IPS-15b (cell line): ENCODE results near the gene USP31.

ENCODE experiments used
- H3K27me3 ChIP-seq: one replicate; pipeline ENCODE4 v1.6.1; 2013; ENCODE audit warnings: low read length; ENCODE audit not compliant: control insufficient read depth, insufficient read depth
- H3K36me3 ChIP-seq: one replicate; pipeline ENCODE4 v1.6.1; 2013; ENCODE audit warnings: low read length; ENCODE audit not compliant: control insufficient read depth, insufficient read depth
- H3K4me1 ChIP-seq: one replicate; pipeline ENCODE4 v1.6.1; 2013; ENCODE audit warnings: mild to moderate bottlenecking, low read length; ENCODE audit not compliant: control insufficient read depth, insufficient read depth
- H3K4me3 ChIP-seq: one replicate; pipeline ENCODE4 v1.5.1; 2013; ENCODE audit warnings: low read depth, low read length
- H3K9ac ChIP-seq: one replicate; pipeline ENCODE4 v1.6.1; 2013; ENCODE audit warnings: low read depth, mild to moderate bottlenecking, low read length
- H3K9me3 ChIP-seq: one replicate; pipeline ENCODE4 v1.6.1; 2013; ENCODE audit warnings: mild to moderate bottlenecking, low read length; ENCODE audit not compliant: control insufficient read depth, insufficient read depth

USP31 gene

DNA sequence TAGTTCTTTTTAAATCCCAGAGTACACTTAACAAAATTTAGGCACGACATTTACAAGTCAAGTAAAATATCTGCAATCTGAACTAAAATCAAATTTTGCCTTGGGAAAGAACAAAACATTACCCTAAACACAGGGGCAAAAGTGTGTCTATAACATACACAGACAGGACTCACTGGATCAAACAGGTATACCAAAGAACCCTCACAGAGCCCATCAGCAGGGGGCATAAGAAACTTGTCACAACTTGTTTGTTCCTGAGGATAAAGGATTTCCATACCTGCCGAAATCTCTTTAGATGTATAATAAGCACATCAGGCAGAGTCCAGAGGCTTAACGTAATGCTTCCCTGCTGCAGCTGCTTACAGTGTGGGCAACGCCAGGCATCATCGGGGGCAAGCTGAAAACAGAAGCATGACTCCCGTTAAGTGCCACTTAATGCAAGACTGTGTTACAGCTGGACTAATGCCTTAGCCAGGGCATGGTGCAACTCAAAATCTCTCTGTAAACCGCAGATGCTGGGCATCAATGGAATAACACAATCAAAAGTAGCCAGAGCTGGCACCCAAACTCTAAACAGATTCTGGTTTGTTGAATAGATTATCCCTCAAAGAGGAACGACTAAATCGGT, 67.0 kb downstream of the USP31 start:
- no peaks in the 10 kb centered on the region for H3K27me3 ChIP-seq
- no peak overlapping the region for H3K4me3 ChIP-seq
- H3K4me1 ChIP-seq: peaks cover 19% of the 10 kb centered on the region
- peaks cover 10% of the 10 kb centered on the region for H3K36me3 ChIP-seq
- H3K9ac ChIP-seq: no peak overlapping the region
- no peaks in the 10 kb centered on the region for H3K9me3 ChIP-seq

DNA sequence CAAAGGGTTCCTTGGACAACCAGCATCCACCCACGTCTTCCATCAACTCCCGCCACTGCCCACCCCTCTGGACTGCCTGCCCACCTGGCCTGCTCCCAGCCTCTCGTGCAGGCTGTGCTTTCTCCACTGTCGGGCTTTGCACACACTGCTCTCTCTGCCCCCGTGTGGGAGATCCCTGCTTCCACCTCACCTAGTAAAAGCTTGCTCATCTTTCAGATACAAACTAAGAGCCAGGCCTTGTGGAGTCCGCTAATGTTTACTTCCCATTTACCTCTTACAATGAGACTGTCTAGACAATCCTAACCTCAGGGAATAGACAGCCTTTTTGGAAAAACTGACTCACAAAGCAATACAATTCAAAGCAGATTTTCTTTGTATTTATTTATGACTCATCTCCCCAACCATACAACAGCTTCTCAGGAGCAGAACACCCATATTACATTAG, 67.6 kb downstream of the USP31 start:
- Histone ChIP-seq H3K27me3 (no peaks in the 10 kb centered on the region), H3K9me3 (no peaks in the 10 kb centered on the region), H3K4me1 (peaks cover 19% of the 10 kb centered on the region), H3K9ac (no peak overlapping the region), H3K36me3 (peaks cover 10% of the 10 kb centered on the region), H3K4me3 (no peak overlapping the region)

DNA sequence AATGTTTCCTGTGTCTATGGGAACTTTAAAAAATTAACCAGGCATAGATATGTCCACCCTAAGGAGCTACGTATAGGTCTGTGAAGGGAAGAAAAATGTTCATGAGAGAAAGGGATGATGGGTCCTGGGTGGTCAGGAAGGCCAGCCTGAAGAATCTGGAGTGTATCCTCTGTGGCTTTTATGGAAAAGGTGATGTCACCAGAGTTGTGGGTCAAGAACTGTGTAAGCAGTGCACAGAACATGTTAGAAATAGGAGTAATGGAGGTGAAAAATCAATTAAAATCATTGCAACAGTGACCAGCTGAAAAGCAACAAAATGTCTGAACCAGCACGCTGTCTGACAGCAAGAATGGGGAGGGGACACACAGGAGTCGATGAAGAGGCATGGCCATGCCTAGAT, 68.5 kb downstream of the USP31 start:
- H3K36me3 ChIP-seq: peaks cover 10% of the 10 kb centered on the region
- H3K27me3 ChIP-seq: no peaks in the 10 kb centered on the region
- no peak overlapping the region for H3K9ac ChIP-seq
- peaks cover 11% of the 10 kb centered on the region for H3K4me1 ChIP-seq
- H3K9me3 ChIP-seq: no peaks in the 10 kb centered on the region
- H3K4me3 ChIP-seq: no peak overlapping the region

DNA sequence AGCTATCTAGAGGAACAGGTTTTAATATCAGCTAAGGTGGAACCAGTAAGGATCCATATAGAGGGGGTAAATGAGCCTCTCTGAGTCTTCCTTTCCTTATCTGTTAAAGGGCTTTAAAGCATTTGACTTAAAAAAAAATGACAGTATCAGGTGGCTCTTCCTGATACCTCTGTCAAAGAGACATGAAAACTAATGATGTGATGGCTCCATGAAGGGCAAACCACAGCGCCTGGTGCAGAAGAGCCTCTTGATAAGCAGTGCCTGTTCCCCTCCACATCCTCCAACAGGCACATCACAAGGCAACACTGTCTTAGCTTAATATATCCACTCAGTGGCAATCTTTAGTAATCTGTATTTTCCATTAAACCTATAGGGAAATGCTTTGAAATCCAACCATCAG, 68.9 kb downstream of the USP31 start:
- Histone ChIP-seq H3K9ac (no peak overlapping the region), H3K9me3 (no peaks in the 10 kb centered on the region), H3K4me1 (peaks cover 7% of the 10 kb centered on the region), H3K27me3 (no peaks in the 10 kb centered on the region), H3K4me3 (no peak overlapping the region), H3K36me3 (peaks cover 10% of the 10 kb centered on the region)

DNA sequence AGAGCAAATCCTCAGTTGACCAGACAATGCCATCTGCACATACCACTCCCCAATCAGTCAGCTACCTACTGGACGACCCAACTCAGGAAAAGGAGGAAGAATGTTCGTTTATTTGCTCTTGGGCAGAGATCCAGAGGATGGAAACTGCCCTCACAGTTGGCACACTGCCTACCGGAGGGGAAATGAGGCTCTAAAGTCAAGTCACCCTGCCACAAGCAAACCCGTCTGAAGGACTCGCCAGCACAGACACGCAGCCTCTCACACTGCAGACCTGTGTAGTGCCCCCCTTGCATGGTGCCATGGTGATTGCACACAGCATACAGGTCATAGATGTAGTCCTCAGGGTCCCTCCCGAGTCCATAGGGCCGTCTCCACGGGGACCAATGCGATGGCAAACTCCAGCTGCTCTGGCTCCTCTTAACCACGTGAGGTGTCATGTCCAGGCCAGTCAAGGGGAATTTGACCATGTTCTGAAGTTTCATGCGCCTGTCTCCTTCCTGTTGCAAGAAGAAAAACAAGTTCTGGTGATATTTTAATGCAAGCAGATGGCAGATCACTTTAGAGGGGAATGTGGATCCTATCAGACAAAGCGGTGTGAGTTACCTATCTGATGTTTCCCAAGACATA, 69.5 kb downstream of the USP31 start:
- Histone ChIP-seq H3K27me3 (no peaks in the 10 kb centered on the region), H3K9ac (no peak overlapping the region), H3K9me3 (no peaks in the 10 kb centered on the region), H3K36me3 (peaks cover 10% of the 10 kb centered on the region), H3K4me1 (peaks cover 3% of the 10 kb centered on the region), H3K4me3 (no peak overlapping the region)

DNA sequence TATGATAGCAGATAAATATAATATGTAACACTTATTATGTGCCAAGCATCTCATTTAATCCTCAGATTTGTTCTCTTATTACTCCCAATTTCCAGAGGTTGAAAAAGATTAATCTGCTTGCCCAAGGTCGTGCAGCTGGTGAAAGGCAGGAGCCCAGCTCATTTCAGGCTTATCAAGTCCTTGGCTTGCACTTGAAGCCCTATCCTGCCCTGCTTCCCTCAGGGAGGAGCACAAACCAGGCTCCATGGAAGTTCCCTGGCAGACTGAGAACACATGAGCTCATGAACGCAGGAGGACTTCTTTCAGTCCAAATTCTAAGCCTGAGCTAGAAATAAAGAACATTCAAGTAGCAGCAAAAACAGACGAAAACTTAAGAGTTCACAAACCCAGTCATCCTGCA, 74.8 kb downstream of the USP31 start:
- Histone ChIP-seq H3K36me3 (peaks cover 2% of the 10 kb centered on the region), H3K4me1 (no peaks in the 10 kb centered on the region), H3K9ac (no peak overlapping the region), H3K4me3 (no peak overlapping the region), H3K9me3 (no peaks in the 10 kb centered on the region), H3K27me3 (no peaks in the 10 kb centered on the region)

DNA sequence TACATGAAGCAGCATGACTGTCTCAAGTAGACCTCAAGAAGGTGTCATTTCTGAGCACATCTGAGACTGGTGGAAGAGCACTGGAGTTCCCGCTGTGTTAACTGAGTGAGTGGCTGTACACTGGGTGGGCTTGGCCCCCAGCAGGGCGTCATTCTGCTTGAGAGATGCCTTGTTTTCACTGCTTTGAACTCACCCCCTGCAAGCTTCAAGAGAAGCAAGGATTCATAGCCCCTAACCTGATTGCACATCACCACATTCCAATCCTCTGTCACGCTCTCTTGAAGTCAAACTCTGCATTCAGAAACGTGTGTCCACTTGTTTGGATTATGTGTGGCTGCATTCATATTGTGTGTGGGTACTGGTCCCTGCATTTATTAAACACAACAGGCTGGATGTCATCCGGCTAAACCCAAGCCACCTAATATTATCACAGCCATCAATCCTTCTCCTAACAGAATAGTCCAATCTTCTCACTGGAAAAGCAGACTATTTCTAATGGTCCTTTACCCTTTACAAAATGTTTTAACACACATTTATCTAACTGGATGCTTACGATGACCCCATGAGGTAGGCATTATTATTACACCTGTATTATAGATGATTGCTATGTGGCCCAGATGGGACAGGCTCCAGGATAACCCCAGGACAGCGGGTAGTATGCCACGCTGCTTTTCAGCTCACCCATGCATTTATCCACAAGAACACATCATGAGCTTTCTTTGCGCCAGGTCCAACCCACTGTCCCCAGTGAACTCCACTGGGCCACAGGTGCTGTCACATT, 76.3 kb downstream of the USP31 start:
- Histone ChIP-seq H3K9ac (no peak overlapping the region), H3K9me3 (no peaks in the 10 kb centered on the region), H3K36me3 (peaks cover 12% of the 10 kb centered on the region)

DNA sequence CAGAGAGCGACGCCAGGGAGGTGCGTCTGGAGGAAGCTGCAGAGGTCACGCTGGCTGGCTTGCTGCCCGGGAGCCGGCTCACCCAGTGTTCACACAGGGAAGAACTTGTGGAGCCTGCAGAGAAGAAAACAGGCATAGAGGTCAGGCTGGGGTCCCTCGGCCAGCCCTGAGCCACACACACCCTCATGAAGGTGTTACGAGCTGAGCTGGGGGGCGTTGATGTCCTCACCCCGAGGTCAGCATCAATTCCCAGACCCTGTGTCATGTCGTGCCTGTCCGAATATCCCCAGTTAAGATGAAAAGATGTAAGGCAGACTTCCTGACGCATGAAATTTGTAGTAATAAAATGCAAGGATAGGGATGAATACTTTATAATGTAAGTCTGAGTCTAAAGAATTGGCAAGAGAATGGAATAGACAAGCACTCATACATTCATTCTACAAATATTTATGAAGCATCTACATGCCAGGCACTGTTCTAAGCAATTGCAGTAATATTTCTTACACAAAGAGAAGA, 77.1 kb downstream of the USP31 start:
- Histone ChIP-seq H3K27me3 (no peaks in the 10 kb centered on the region), H3K4me3 (no peak overlapping the region), H3K9me3 (no peaks in the 10 kb centered on the region), H3K4me1 (no peaks in the 10 kb centered on the region), H3K9ac (no peak overlapping the region), H3K36me3 (peaks cover 15% of the 10 kb centered on the region)

More for the DNA sequence above, 76.3 kb downstream of the USP31 start:
- Histone ChIP-seq H3K4me3 (no peak overlapping the region), H3K4me1 (no peaks in the 10 kb centered on the region), H3K27me3 (no peaks in the 10 kb centered on the region)

DNA sequence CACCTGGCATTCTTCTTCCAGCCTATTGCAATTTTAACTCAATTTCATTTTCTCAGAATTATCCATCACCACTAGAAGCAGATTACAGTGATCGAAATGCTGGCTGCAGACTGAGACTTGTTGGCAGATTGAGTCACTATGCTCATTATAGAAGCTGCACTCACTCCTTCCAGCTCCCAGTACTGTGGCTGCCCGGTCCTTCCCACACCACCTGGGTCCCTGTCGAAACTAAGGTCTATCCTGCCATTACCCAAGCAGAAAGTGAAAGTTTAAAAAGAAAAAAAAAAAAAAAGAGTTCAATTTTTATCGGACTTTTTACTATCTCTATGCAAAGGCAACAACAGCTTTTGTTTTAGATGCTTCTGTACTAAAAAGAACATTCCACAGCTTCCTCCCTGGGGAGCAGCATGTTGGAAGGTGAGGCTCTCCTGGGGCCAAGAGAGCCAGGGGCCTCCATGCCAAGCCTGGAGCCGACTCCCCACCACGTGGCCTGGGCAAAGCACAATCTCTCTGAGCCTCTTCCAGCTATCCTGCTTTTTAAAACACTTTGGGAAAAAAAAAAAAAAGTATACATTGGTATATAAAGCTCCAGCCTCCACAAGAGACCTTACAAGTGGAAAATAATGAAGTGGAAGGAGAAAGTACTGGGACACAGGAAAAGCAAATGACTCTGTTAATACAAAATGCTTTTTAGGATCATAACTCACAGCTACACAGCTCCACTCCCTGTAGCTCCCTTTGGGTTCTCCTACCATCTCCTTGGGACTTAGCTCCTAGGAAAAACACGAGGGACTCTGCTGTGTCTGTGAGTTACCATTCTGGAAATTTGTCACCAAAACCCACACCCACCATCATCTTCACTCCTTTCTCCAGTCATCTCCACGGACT, 77.8 kb downstream of the USP31 start:
- no peaks in the 10 kb centered on the region for H3K9me3 ChIP-seq
- H3K4me1 ChIP-seq: no peaks in the 10 kb centered on the region
- H3K9ac ChIP-seq: no peak overlapping the region
- no peak overlapping the region for H3K4me3 ChIP-seq
- no peaks in the 10 kb centered on the region for H3K27me3 ChIP-seq
- peaks cover 15% of the 10 kb centered on the region for H3K36me3 ChIP-seq

DNA sequence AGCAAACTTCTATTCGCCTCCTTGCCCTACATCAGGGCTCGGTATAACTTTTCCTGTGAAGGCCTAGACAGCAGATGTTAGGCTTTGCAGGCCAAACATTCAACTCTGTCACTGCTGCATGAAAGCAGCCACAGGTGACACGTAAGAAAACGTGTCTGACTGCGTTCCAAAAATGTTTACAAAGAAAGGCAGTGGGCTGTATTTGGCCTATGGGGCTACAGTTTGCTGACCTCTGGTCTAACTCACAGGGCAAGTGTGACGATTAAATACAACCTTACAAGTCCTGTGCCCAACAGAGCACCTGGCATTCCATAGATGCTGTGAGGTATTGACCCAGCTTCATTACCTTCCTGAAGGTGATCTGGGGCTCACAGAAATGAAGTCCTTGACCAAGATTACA, 79.4 kb downstream of the USP31 start:
- no peaks in the 10 kb centered on the region for H3K4me1 ChIP-seq
- no peaks in the 10 kb centered on the region for H3K27me3 ChIP-seq
- no peak overlapping the region for H3K4me3 ChIP-seq
- H3K9ac ChIP-seq: no peak overlapping the region
- peaks cover 15% of the 10 kb centered on the region for H3K36me3 ChIP-seq
- H3K9me3 ChIP-seq: no peaks in the 10 kb centered on the region

DNA sequence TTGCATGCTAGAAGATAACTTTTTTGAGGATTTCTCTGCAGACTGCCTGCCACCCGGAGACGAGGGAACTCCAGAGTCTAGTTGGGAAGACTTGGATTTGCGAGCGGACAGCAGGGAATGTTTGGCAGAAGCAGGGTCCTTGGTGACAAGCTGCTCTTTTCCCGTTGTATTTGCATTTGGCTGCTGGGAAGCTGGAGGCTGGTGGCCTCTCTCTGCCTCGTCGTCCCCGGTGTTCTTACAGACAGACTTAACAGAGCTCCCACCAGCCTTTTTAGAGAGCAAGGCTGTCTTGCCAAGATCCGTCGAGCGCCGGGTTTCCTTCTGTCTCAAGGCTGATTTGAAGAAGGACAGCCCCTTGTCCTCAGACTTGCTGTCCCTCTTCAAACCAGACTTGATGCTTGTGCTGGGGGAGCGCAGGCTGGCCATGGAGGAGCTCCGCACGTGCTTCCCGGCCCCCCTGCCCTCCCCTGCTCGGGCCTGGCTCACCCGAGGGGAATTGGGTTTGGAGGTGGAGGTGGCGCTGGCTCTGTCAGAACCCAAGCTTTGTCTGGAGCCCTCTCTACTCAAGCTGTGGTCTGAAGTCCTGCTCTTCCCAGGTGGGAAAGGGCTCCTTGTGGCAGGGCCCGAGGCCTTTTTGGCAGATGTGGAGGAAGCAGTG, 81.0 kb downstream of the USP31 start:
- peaks cover 15% of the 10 kb centered on the region for H3K36me3 ChIP-seq

More for the DNA sequence above, 81.0 kb downstream of the USP31 start:
- no peak overlapping the region for H3K9ac ChIP-seq
- H3K4me1 ChIP-seq: no peaks in the 10 kb centered on the region
- no peaks in the 10 kb centered on the region for H3K9me3 ChIP-seq
- H3K27me3 ChIP-seq: no peaks in the 10 kb centered on the region
- H3K4me3 ChIP-seq: no peak overlapping the region
